ENCODE results near the gene KRT75.

The KRT75 gene

GRCh38 chr12:52391618-52392002 is 42.6 kb downstream of the KRT75 start:
- no peak for DNase-seq (ENCODE audit: low read depth)

DNA sequence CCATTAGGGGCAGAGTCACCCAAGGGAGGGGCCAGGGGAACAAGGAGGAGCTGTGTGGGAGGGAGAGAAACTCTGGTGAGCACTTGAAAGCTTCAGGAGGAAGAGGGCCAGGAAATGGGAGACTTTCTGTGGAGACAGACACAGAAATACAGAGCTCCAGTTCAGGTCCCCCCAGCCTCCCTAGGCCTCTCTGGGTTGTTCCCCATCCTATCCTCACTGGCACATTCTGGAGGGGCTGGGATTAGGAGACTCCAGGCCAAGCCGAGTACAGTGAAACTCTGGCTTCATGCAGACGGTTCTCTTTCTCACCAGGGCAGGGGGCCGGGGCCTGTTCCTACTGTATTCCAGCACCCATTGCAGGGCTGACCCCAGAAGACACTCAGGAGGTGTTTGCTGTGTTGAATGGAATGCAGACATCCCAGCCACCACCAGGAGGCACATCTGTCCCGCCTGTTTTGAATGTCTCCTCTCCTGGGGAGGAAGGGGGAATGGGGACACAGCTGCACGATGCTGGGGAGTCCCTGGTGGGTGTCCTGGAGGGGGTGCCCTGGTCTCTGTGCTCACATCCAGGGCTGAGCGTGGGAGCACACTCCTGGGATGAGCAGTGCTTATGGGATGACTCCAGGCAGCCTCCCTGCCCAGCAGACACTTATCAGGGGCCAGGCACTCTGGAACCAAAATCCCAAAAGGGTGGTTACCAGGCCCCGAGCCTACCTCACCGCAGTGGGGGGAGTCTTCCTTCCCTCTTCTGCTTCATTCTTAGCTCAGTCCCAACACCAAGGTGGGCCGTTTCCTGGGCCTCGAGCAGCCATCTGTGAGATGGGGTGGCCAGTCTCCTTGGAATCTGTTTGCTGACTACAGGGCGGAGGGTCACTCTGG is 43.2 kb downstream of the KRT75 start:
- no peak for DNase-seq (ENCODE audit: low read depth)

- no peak for DNase-seq (ENCODE audit: low read depth)
Measured at GRCh38 chr12:52389313-52390207, 44.6 kb downstream of the KRT75 start.

- DNase-seq (ENCODE audit: low read depth) = no peak
Measured at GRCh38 chr12:52387859-52388258, 46.3 kb downstream of the KRT75 start.

DNA sequence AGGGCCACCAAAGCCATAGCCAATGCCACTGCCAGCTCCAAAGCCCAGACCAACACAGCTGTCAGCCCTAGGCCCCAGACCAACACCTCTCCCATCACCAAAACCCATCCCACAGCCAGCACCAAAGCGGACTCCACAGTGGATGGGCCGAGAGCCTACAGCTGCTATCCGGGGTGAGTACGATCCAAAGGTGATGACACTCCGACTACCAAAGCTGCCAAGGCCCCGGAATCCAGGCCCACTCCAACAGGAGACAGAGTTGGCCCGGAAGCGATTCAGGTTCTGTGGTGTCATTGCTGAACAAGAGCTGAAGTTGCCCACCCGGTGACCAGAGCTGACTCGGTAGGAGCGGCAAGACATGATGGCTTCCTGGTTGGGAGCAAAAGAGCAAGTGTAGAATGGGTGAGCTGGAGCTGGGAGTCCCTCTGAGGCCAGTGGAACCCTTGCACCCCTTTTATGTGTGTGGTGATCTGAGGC is 48.9 kb downstream of the KRT75 start, which contains the start of gene KRT84:
Gene KRT84, minus strand, starts transcription at position 427 of the 477 bp plus-strand sequence. Its CDS starts 67 bp downstream, at position 360.
- DNase-seq (ENCODE audit: low read depth) = no peak

GRCh38 chr12:52383331-52383730 is 50.8 kb downstream of the KRT75 start:
- DNase-seq (ENCODE audit: low read depth) = no peak

GRCh38 chr12:52382854-52383253 is 51.3 kb downstream of the KRT75 start:
- DNase-seq (ENCODE audit: low read depth) = no peak

GRCh38 chr12:52381206-52381605 is 53.0 kb downstream of the KRT75 start:
- no peak for DNase-seq (ENCODE audit: low read depth)

DNA sequence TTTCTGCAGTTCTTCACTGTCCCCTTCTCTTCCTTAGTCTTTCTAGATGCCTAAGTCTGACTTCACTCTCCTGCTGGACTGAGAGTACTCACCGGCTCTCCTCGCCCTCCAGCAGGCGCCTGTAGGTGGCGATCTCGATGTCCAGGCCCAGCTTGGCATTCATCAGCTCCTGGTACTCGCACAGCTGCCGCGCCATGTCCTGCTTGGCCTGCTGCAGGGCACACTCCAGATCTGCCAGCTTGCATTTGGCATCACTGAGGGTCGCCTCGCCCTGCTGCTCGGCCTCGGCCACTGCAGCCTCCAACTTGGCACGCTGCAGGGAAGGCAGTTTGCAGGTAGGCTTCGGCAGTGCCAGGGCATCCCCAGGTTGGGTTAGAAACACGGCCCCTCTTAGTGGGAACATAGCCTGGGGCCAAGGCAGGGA is 53.9 kb downstream of the KRT75 start:
- no peak for DNase-seq (ENCODE audit: low read depth)

DNA sequence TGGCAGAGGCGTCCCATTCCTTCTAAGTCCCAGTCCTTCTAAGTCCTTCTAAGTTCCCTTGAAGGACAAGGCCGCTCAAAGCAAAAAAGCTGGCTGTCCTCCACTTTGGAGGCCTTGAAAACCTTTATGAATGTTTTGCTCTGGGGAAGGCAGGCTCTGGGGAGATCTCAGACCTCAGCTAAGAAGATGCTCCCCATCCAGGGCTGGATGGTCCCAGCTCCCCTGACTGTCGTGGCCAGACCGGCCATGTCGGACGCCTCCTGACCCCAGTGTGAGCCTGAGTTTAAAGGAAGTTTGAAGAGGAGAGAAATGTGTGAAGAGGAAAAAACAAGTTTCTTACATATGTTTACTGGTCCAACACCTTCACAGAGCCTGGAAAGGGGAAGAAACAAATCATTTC is 54.6 kb downstream of the KRT75 start:
- no peak for DNase-seq (ENCODE audit: low read depth)

- DNase-seq (ENCODE audit: low read depth) = no peak
Measured at GRCh38 chr12:52378091-52378490, 56.1 kb downstream of the KRT75 start.

DNA sequence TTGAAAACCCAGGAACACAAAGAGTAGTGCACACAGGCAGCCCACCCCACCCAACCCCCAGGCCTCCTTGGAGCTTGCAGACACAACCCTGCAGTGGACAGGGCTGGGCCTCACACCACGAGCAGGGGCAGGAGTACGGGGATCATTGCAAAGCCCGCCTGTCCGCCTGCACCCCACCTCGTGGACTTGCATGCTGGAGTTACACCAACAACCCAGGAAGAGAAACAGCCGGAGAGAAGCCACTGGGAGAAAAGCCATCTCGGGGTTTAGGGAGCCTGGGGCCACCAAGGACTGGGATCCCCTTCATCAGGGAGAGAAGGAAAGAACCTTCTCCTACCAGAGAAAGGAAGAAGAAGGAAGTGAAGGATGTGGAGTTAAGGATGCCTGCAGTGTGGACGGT is 56.9 kb downstream of the KRT75 start:
- no peak for DNase-seq (ENCODE audit: low read depth)

All from activated T-helper 9 cell treated with anti-CD3 and anti-CD28 coated beads, Interleukin-2, amount 50 U/mL, for 16 hours (primary cell).